ENCODE measurements around the gene GLIPR1. TPM values are rescaled to one million over a fixed set of nuclear protein-coding genes. Genes with fewer than 3 reads are reported as not detected.
"Not testable (repeated sequence)": the region's sequence is repeated elsewhere in the genome, so short reads cannot be mapped to it uniquely, and the experiment has no call there.

Gene GLIPR1
- total RNA-seq, 1 donor from 2014 or later, result 0.60 TPM

DNA sequence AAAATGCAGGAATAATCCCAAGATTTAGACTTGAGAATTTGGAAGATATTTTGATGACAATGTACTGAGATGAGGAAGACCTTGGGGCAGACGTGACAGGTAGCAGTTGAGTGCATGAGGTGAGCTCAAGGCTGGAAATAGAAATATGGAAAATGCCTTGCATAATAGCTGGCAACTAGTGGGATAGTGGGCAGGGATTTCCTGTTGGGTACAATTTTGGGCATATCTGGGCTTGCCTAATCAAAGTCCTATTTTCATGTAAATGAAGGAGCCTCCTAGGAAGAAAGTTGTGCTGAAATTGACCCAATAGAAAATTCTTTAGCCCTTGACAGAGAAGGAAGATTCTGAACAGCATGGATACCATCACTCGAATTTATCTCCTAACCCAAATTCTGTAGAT, 6.4 kb upstream of the GLIPR1 start:
- DNase-seq (ENCODE audit: low read depth in 2 of 2), result no peak

DNA sequence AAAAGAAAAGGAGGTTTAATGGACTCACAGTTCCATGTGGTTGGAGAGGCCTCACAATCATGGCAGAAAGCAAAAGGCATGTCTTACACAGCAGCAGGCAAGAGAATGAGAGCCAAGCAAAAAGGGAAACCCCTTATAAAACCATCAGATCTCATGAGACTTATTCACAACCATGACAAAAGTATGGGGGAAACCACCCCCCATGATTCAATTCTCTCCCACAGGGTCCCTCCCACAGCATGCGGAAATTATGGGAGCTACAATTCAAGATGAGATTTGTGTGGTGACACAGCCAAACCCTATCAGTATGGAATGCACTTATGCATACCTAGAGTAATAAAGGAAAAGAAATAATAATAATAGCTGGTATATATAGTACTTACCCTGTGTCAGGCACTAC, 4.5 kb upstream of the GLIPR1 start:
- no peak for DNase-seq (ENCODE audit: low read depth in 2 of 2)

DNA sequence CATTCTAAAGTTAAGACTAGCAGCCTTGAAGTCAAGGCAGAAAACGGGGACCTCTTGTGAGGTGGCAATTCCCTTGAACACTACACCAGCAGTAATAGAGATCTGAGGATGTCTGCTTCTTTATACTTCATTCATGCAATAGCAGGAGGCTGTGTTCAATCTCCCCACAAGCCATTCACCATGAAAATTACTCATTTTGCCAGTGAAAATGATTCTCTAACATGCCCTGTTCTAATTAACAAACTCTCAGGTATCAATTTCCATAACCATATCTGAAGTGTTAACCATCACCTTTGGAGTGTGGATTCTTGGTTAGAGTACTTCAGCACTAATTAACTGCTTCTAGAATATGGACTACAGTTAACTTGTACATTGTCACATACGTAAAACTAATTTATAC, 3.4 kb upstream of the GLIPR1 start:
- DNase-seq (ENCODE audit: low read depth in 2 of 2), result no peak

DNA sequence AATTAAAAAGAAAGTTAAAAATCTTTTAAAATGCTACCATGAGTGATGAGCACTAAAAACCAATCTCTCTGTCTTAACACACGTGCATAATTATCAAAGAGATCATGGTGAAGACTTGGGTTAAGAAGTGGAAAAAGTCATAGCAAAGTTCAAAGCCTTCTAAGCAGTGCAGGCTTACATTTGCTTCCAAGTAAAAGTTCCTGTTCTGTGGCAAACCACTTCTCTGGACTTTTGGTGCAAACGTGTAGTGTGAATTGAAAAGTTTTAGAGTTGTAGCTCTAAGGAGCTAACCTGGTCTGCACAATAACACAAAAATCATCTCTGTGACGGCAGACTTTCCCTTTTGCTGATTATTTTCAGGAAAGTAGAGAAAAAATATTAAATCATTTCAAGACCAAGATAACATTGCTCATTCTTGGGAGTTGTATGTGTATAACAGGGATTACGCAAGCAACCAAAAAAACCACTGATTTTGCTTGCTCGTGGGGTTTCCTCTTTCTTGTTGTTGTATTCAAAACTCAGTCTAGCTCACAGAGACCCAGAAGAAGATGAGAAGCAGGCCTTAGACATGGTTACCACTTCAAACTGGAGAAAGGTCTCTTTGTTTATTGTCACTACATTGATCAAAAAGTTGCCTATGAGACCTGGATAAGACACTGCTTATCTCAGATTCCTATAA, 2.3 kb upstream of the GLIPR1 start:
- no peak for DNase-seq (ENCODE audit: low read depth in 2 of 2)

DNA sequence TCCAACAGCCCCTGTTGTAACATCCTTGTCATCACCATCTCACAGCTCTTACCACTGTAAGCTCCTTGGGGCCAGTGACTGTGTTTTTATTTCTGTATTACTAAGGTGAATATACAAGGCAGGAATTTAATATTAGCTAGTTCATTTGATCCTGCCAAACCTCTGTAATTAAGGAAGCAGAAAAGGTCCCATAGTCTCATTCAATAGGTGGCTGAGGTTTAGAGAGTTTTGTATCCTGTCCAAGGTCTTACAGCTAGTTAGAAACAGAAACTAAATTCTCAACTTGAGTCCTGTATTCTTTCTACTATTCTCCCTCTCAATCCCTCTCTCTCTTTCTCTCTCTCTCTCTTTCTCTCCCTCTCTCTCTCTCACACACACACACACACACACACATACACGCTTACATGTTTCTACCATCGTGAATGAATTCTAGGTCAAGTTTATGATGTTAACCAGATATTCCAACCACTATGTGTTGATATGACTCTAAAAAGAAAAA, 543 bp upstream of the GLIPR1 start:
- DNase-seq (ENCODE audit: low read depth in 2 of 2), result peak; percentile 27 to 49

GRCh38 chr12:75481013-75481705, 604 bp downstream of the GLIPR1 start:
- DNase-seq (ENCODE audit: low read depth in 2 of 2), result peak; percentile 14 to 20

DNA sequence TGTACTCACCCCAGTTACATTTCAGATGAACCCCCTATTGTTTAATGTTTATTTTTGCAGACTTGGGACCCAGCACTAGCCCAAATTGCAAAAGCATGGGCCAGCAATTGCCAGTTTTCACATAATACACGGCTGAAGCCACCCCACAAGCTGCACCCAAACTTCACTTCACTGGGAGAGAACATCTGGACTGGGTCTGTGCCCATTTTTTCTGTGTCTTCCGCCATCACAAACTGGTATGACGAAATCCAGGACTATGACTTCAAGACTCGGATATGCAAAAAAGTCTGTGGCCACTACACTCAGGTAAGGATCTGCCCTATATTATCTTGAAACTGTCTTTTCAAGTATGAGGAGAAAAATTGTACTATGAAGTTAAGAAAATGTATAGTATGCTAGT, 1.2 kb downstream of the GLIPR1 start:
- DNase-seq (ENCODE audit: low read depth in 2 of 2), result peak in 1 of 2 donors; percentile 7

DNA sequence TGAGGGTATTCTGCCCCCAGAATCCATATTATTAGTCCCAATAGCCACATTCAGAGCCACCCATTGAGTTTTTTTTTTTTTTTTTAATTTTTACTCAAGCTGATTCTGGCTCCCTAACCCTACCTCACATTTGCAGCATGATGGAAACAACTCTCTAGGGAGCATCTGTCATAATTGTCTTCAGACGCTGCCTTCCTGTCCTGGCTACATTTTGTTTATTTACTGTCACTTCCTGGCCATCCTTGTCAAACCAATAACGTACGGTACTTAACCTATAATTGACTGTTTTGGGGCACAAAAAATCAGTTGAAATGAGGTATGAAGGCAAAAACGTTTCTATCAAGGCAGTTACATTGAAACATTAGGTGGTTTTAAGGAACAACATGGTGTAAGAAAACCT, 2.1 kb downstream of the GLIPR1 start:
- peak in 1 of 2 donors; percentile 49 for DNase-seq (ENCODE audit: low read depth in 2 of 2)

- no peak for DNase-seq (ENCODE audit: low read depth in 2 of 2)
Observed at GRCh38 chr12:75483431-75483830, 2.9 kb downstream of the GLIPR1 start.

DNA sequence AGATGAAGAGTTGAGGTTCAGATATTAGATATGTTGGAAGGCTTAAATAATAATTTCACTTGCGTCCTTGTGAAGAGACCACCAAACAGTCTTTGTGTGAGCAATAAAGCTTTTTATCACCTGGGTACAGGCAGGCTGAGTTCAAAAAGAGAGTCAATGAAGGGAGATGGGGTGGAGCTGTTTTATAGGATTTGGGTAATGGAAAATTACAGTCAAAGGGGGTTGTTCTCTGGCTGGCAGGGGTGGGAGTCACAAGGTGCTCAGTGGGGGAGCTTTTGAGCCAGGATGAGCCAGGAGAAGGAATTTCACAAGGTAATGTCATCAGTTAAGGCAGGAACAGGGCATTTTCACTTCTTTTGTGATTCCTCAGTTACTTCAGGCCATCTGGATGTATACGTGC, 3.9 kb downstream of the GLIPR1 start:
- not testable (repeated sequence) for DNase-seq (ENCODE audit: low read depth in 2 of 2)

- DNase-seq (ENCODE audit: low read depth in 2 of 2), result no peak
Observed at GRCh38 chr12:75487308-75487707, 6.8 kb downstream of the GLIPR1 start.

GRCh38 chr12:75488553-75488952, 8.0 kb downstream of the GLIPR1 start:
- peak in 1 of 2 donors; percentile 35 for DNase-seq (ENCODE audit: low read depth in 2 of 2)

DNA sequence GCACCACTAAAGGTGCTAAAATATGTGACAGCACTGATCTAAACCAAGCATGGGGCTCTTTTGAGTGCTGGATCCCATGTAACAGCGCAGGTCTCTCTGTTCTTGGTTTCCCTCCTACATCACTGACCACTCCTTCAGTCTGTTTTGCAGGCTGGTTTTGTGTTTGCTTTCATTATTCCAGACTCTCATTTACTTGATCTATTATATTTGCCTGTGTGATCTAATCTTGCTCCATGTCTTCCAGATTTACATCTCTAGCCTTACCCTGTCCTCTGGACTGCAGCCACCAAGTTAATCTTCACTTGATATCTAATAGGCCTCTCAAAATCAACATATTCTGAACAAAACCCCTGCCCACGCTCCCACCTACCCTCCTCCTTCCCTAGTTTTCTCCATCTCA, 8.6 kb downstream of the GLIPR1 start:
- DNase-seq (ENCODE audit: low read depth in 2 of 2), result no peak

DNA sequence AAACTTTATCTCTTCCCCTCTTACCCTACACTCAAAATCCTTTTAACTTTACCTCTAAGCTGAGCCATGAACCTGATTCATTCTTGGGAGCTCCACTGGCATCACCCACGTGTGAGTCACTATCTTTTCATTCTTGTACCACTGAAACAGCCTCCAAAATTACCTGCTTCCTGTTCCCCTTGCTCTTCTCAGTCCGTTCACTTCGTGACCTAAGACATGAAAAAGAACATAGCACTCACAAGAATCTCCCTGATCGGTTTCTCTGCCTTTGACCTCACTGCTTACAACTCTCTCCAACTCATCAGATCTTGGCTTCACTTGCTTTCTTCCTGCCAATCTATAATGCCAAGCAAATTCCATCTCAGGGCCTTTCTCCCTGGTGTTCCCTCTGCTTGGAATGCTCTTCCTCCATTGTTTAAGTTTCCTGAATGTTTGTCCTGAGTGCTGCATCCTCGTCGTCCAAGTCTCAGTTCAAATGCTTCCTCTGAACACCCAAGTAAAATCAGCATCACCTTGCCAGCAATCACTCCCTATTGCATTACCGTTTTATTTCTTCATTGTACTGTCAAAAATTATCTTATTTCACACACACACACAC, 9.2 kb downstream of the GLIPR1 start:
- DNase-seq (ENCODE audit: low read depth in 2 of 2), result peak in 1 of 2 donors; percentile 61

GRCh38 chr12:75491169-75491568, 10.6 kb downstream of the GLIPR1 start:
- DNase-seq (ENCODE audit: low read depth in 2 of 2), result no peak

- DNase-seq (ENCODE audit: low read depth in 2 of 2), result no peak
Observed at GRCh38 chr12:75503459-75503858, 22.9 kb downstream of the GLIPR1 start.

- no peak for DNase-seq (ENCODE audit: low read depth in 2 of 2)
Observed at GRCh38 chr12:75503866-75504265, 23.3 kb downstream of the GLIPR1 start.

DNA sequence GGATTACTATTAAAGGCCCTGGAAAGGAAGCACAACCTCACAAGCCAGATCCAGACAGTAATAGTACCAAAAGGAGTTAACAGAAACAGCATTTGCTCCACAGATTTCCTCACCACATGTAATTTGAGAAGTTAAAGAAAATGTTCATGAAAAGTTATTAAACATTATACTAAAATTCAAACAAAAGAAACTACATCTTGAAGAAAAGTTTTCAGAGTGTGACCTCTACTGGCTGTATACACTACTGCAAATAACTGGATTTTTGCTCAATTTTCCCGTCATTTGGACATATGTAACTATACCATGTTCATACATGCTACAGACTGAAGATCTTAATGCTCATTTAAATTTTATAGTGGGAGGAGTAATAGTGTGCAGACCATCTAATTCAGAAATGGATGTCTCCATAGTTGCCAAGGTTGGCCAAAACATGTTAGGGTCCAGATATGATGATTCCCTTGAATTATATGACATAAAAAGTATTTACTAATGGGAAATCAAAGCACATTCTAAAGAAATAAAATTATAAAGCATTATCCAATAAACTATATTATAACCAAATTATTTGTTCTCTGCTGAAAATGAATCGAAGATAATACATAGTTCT, 25.3 kb downstream of the GLIPR1 start:
- peak; percentile 54 to 55 for DNase-seq (ENCODE audit: low read depth in 2 of 2)

DNA sequence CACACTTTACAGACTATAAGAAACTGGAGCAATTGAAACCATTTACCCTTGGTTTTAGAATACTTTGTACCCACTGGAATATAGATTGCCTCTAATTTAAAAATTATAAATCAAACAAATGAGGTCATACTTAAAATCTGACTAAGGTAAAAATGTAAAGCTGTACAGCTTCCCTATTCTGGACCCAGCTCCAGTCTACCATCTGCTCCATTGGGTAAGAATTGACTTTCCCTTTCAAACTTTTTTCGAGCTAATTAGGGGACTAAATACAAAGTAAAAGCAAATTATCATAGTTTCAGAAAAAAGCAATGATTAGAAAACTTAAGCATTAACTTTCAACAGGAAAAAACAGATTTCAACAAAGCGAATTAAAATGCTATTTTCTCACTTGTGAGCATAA, 26.5 kb downstream of the GLIPR1 start:
- DNase-seq (ENCODE audit: low read depth in 2 of 2), result no peak

DNA sequence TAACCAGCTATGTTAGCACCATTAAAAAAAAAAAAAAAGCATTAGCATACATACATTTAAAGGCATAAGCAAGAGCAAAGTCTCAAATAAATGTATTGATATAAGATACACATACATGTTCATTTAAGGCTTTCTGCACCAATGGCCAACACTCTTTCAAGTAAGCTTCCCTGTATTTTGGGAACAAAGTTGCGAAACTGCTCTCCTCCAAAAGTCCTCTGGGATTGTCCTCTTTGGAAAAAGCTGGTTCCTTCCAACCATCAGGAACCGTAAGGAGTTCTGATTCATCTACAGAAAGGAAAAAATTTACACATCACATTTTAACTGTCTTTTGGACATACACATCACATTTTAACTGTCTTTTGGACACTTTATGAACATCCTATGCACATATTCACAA, 27.6 kb downstream of the GLIPR1 start:
- DNase-seq (ENCODE audit: low read depth in 2 of 2), result no peak

- no peak for DNase-seq (ENCODE audit: low read depth in 2 of 2)
Observed at GRCh38 chr12:75509621-75510020, 29.1 kb downstream of the GLIPR1 start.
